ENCODE measurements around the gene AKAP6. TPM values are rescaled to one million over a fixed set of nuclear protein-coding genes. Genes with fewer than 3 reads are reported as not detected.

Gene AKAP6
- total RNA-seq, 2 experiments from 2014 or later = 0.82 to 0.85 TPM

- peaks cover 4% of the 10 kb centered on the region for H3K27me3 Mint-ChIP-seq
- CTCF ChIA-PET = interaction anchor here (0.6 kb wide), 1 partner anchor 1181 kb away, joined by 3 read pairs; no protein-coding TSS in a partner anchor
- no peak for ATAC-seq
- no peak overlapping the region for H3K4me3 Mint-ChIP-seq
- no peaks in the 10 kb centered on the region for H3K36me3 Mint-ChIP-seq
- no peaks in the 10 kb centered on the region for H3K9me3 Mint-ChIP-seq (ENCODE audit: low read depth)
- H3K27ac Mint-ChIP-seq = no peak overlapping the region
- no peaks in the 10 kb centered on the region for H3K4me1 Mint-ChIP-seq
- no peak for DNase-seq
Measured at GRCh38 chr14:32412532-32412931, 83.4 kb downstream of the AKAP6 start.

DNA sequence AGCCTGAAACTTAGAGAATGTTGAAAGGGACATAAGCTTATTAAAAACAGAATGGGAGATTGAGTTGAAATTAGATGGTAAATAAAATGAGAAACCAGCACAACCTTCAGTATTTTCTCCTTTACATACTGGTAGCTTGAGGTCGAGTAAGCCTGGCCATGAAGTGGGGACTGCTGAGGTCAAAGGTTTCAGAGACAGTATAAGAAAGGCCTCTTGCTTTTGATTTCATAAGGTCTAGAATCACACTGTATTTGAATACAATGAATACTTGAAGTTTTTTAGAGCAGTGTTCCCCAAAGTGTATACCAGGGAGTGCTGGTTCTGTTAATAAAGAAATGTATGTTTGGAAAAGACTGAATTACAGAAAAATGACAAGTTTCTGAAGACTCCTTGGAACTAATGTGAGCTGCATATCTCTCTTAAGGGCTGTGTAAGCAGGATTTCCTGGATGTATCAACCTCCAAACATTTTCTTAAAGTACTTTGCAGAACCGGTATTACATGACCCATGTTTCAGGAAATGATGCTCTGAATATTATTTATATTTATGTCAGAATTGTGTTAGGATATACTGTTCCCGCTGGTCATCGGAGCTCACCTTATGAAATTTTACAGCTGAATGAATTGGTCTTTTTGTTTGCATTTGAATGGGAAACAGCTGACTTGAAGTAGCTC is 85.0 kb downstream of the AKAP6 start:
- Mint-ChIP-seq H3K4me1 (no peaks in the 10 kb centered on the region), H3K27me3 (peaks cover 6% of the 10 kb centered on the region), H3K36me3 (no peaks in the 10 kb centered on the region), H3K27ac (no peak overlapping the region), H3K4me3 (no peak overlapping the region), H3K9me3 (ENCODE audit: low read depth) (no peaks in the 10 kb centered on the region)
- DNase-seq (no peak), ATAC-seq (no peak)
- CTCF ChIA-PET = interaction anchor here (1.0 kb wide), 1 partner anchor 100 kb away, joined by 3 read pairs; no protein-coding TSS in a partner anchor

DNA sequence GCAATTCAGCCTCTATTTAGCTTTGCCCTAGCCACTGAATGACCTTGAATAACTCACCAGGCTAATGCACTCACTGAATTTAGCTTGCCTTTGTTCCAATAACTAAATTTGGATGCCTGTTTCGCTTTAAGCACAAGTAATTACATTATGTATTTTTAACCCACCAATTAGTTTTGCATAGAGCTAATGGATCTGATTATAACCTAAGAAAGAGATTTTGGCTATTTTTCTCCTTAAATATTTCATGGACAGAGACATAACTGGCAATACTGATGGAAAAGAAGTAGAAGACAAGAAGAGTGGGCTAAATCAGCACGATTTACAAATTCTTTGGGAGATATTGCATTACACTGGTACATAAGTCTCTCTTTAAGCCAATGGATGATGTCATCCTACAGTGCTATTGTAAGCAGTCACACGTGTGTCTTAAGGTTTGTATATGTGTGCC is 85.7 kb downstream of the AKAP6 start:
- H3K36me3 Mint-ChIP-seq = no peaks in the 10 kb centered on the region
- H3K4me1 Mint-ChIP-seq = no peaks in the 10 kb centered on the region
- H3K9me3 Mint-ChIP-seq (ENCODE audit: low read depth) = no peaks in the 10 kb centered on the region
- H3K27ac Mint-ChIP-seq = no peak overlapping the region
- DNase-seq (no peak), ATAC-seq (no peak)
- no peak overlapping the region for H3K4me3 Mint-ChIP-seq
- peaks cover 6% of the 10 kb centered on the region for H3K27me3 Mint-ChIP-seq
- CTCF ChIA-PET = no interaction called here

DNA sequence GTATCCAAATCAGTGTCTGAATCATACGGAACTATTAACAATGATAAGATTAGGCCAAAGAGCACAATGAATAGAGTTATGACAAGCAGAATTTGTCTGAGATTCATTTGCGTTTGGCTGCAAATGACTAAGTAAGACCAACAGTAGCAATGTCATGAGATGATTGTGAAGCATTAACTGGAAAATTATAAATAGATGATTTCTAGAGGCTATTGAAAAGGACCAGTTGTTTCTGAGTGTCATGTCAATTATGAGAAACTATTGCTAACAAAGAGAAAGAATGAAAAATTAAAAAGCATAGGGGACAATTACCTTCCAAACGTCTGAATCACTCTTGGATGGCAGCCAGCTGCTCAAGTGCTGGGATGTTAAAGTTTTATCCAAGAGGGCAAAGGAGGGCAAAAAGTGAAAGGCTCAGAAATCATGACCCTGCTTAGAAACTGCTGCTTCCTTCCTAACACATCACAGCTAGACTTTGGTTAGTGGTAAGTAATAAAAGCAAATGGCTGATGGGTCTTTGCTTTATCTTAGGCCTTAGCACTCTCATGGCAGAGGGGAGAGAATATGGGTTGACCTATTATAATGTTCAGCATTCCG is 89.0 kb downstream of the AKAP6 start:
- DNase-seq = no peak
- Mint-ChIP-seq H3K36me3 (no peaks in the 10 kb centered on the region), H3K27ac (no peak overlapping the region)

DNA sequence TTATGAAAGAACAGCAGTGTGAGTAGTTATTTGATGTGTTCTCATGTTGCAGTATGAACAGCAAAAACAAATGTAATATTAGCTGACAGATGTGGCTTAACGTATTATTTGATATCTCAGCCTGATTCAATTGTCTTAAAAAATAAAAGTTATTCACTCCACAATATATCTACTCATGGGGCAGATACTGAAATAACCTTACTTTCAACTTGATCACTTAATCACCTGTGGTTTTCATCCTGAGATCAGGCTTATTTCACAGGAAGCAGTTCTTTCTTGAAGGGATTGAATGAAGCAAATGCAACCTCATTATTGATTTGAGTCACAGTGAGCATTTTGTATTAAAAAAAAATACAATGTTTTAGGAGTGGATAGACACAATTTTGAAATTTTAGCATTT is 90.3 kb downstream of the AKAP6 start:
- CTCF ChIA-PET = no interaction called here
- no peak overlapping the region for H3K27ac Mint-ChIP-seq
- no peaks in the 10 kb centered on the region for H3K4me1 Mint-ChIP-seq
- H3K9me3 Mint-ChIP-seq (ENCODE audit: low read depth) = peaks cover 3% of the 10 kb centered on the region
- peaks cover 4% of the 10 kb centered on the region for H3K27me3 Mint-ChIP-seq
- ATAC-seq (no peak), DNase-seq (no peak)
- no peaks in the 10 kb centered on the region for H3K36me3 Mint-ChIP-seq
- no peak overlapping the region for H3K4me3 Mint-ChIP-seq

More for the DNA sequence above, 89.0 kb downstream of the AKAP6 start:
- Mint-ChIP-seq H3K9me3 (ENCODE audit: low read depth) (peaks cover 3% of the 10 kb centered on the region), H3K27me3 (peaks cover 6% of the 10 kb centered on the region), H3K4me3 (no peak overlapping the region), H3K4me1 (no peaks in the 10 kb centered on the region)
- CTCF ChIA-PET = no interaction called here
- no peak for ATAC-seq

DNA sequence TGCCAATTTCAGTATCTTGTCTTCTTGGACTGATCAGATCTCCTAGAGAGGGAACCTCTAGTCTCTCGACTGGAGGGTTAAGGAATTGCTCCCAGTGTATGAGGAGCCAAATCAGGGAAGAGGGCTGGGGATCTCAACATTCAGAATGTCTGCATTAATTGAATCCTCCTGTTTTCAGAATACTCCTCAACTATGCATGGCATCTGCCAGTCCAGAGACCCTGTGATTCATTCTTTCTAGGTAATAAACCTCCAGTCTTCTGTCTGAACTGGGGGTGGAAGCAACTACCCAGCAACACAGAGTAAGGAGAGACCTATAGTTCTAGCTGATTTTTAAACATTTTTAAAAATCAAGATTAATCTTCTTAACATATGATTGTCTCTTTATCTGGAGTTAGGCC is 92.7 kb downstream of the AKAP6 start:
- no peak overlapping the region for H3K4me3 Mint-ChIP-seq
- no peak overlapping the region for H3K27ac Mint-ChIP-seq
- no peaks in the 10 kb centered on the region for H3K4me1 Mint-ChIP-seq
- H3K27me3 Mint-ChIP-seq = peaks cover 4% of the 10 kb centered on the region
- no peak for ATAC-seq
- no peak for DNase-seq
- H3K9me3 Mint-ChIP-seq (ENCODE audit: low read depth) = peaks cover 3% of the 10 kb centered on the region
- no peaks in the 10 kb centered on the region for H3K36me3 Mint-ChIP-seq
- CTCF ChIA-PET = no interaction called here

GRCh38 chr14:32422440-32422839 is 93.3 kb downstream of the AKAP6 start:
- peaks cover 4% of the 10 kb centered on the region for H3K27me3 Mint-ChIP-seq
- peaks cover 3% of the 10 kb centered on the region for H3K9me3 Mint-ChIP-seq (ENCODE audit: low read depth)
- no peak overlapping the region for H3K27ac Mint-ChIP-seq
- H3K36me3 Mint-ChIP-seq = no peaks in the 10 kb centered on the region
- DNase-seq = no peak
- ATAC-seq = no peak
- no peak overlapping the region for H3K4me3 Mint-ChIP-seq
- CTCF ChIA-PET = no interaction called here
- no peaks in the 10 kb centered on the region for H3K4me1 Mint-ChIP-seq

DNA sequence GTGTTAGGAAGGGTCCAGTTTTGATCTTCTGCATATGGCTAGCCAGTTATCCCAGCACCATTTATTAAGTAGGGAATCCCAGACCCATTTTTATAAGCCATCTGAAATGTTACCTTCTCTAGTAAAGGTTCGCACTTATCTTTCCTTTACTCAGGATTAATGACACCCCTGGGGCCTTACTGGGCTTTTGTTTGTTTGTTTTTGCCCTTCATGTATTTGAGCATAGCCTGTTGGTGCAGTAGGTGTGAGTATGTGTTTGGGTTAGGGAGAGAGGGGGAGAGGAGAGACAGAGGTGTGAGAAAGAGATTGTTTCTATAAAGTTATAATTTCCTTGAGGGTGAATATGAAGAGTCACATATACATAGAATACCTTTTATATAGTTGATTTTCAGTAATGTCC is 96.9 kb downstream of the AKAP6 start:
- H3K27me3 Mint-ChIP-seq = no peaks in the 10 kb centered on the region
- CTCF ChIA-PET = no interaction called here
- H3K36me3 Mint-ChIP-seq = no peaks in the 10 kb centered on the region
- peaks cover 3% of the 10 kb centered on the region for H3K4me1 Mint-ChIP-seq
- H3K27ac Mint-ChIP-seq = no peak overlapping the region
- no peak for ATAC-seq
- peaks cover 3% of the 10 kb centered on the region for H3K9me3 Mint-ChIP-seq (ENCODE audit: low read depth)
- H3K4me3 Mint-ChIP-seq = no peak overlapping the region
- no peak for DNase-seq

- no peak for DNase-seq
- Mint-ChIP-seq H3K27me3 (no peaks in the 10 kb centered on the region), H3K9me3 (ENCODE audit: low read depth) (peaks cover 3% of the 10 kb centered on the region), H3K36me3 (no peaks in the 10 kb centered on the region), H3K4me1 (peaks cover 3% of the 10 kb centered on the region), H3K27ac (no peak overlapping the region), H3K4me3 (no peak overlapping the region)
- CTCF ChIA-PET = no interaction called here
- no peak for ATAC-seq
Measured at GRCh38 chr14:32426586-32427388, 97.7 kb downstream of the AKAP6 start.

- Mint-ChIP-seq H3K27me3 (no peaks in the 10 kb centered on the region), H3K27ac (no peak overlapping the region), H3K4me3 (no peak overlapping the region), H3K9me3 (ENCODE audit: low read depth) (no peaks in the 10 kb centered on the region), H3K4me1 (peaks cover 3% of the 10 kb centered on the region), H3K36me3 (no peaks in the 10 kb centered on the region)
- DNase-seq (no peak), ATAC-seq (no peak)
- CTCF ChIA-PET = no interaction called here
Measured at GRCh38 chr14:32427726-32428528, 98.8 kb downstream of the AKAP6 start.

- DNase-seq (no peak), ATAC-seq (no peak)
- Mint-ChIP-seq H3K4me1 (peaks cover 3% of the 10 kb centered on the region), H3K27me3 (no peaks in the 10 kb centered on the region), H3K36me3 (no peaks in the 10 kb centered on the region), H3K9me3 (ENCODE audit: low read depth) (no peaks in the 10 kb centered on the region), H3K4me3 (no peak overlapping the region), H3K27ac (no peak overlapping the region)
- CTCF ChIA-PET = no interaction called here
Measured at GRCh38 chr14:32428875-32429274, 99.8 kb downstream of the AKAP6 start.

DNA sequence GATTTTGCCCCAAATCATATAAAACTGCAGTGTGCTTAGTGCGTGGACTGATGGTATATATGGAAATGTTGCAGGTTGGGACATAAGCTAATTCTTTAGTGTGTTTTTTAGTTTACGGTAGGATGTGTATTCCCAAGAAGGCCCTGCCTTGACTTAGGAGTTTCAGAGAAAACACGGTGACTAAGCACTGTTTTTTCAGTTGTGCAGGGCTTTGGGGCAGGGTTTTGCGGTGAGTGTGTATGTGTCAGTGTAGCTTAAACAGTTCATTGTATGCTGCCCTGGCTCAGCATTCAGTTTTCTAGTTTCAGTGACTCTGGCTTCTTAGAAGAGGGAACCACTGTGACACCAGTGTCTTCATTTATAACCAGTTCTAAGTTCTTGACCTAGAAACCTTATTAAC is 101.2 kb downstream of the AKAP6 start:
- no peak for DNase-seq
- ATAC-seq = no peak
- Mint-ChIP-seq H3K4me3 (no peak overlapping the region), H3K36me3 (no peaks in the 10 kb centered on the region), H3K27ac (no peak overlapping the region), H3K9me3 (ENCODE audit: low read depth) (no peaks in the 10 kb centered on the region), H3K27me3 (no peaks in the 10 kb centered on the region), H3K4me1 (peaks cover 3% of the 10 kb centered on the region)
- CTCF ChIA-PET = no interaction called here

DNA sequence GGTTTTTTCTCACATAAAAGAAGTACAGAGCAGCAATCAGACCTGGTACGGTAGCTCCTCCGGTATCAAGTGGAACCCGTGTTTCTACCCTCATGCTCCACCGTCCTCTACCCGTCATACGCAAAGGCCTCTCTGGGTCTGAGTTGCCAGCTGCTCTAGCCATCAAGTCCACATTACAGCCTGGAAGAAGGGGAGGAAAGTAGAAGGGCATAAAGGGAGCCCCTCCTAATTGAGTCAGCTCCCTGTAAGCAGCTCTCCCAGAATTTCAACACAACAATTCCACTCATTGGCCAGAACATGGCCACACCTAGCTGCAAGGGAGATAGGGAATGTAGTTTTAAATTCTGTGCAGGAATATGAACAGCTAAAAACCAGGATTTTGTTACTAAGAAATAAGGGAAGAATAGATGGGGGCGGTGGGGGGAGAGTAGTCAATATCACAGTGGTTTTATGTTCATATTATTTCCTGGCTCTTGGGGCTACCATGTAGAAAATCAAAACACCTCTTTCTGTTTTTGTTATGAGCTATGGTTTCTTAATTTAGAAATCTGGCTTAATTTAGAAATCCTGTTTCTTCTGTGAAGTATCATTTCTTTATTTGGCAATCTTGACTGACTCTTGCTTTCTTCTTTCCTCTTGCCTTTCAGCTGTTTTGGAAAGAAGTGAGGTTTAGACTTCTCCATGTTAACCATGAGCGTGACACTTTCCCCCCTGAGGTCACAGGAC is 103.9 kb downstream of the AKAP6 start:
- Mint-ChIP-seq H3K9me3 (ENCODE audit: low read depth) (no peaks in the 10 kb centered on the region), H3K27ac (no peak overlapping the region), H3K4me1 (peaks cover 3% of the 10 kb centered on the region), H3K27me3 (no peaks in the 10 kb centered on the region), H3K36me3 (no peaks in the 10 kb centered on the region), H3K4me3 (no peak overlapping the region)
- ATAC-seq (no peak), DNase-seq (no peak)
- CTCF ChIA-PET = no interaction called here

Data from activated CD8-positive, alpha-beta memory T cell treated with anti-CD3 and anti-CD28 coated beads, Interleukin-2, amount 10 ng/mL, durations not matched to agents 7 days and 5 days (primary cell).